ENCODE data around the gene ETS1. TPM values are rescaled to one million over a fixed set of nuclear protein-coding genes. Genes with fewer than 3 reads are reported as not detected.

Gene ETS1
- total RNA-seq, 1 experiment from 2014 or later = 1.1 TPM

- Histone ChIP-seq H3K9me3 (no peaks in the 10 kb centered on the region), H3K4me3 (ENCODE audit: low read depth, low read length) (no peak overlapping the region), H3K27me3 (replicated peaks; ENCODE audit: control insufficient read depth, insufficient read depth, low read length) (no peaks in the 10 kb centered on the region), H3K4me1 (no peaks in the 10 kb centered on the region), H3K36me3 (ENCODE audit: control insufficient read depth, insufficient read depth, low read length) (no peaks in the 10 kb centered on the region)
- peaks cover 23% of the 10 kb centered on the region for H3K27me3 Mint-ChIP-seq (ENCODE audit: insufficient read depth, unreplicated experiment)
- H3K27ac Mint-ChIP-seq (ENCODE audit: unreplicated experiment) = no peak overlapping the region
- no peaks in the 10 kb centered on the region for H3K9me3 Mint-ChIP-seq (ENCODE audit: unreplicated experiment)
- H3K4me1 Mint-ChIP-seq (ENCODE audit: low read depth, unreplicated experiment) = no peaks in the 10 kb centered on the region
- intact Hi-C loops (cut with micrococcal nuclease; ENCODE audit: unreplicated experiment) = no loop called here
- H3K36me3 Mint-ChIP-seq (ENCODE audit: insufficient read depth, unreplicated experiment) = no peaks in the 10 kb centered on the region
- no TSS peak for BruUV-seq (replicated peaks)
- DNase-seq = no peak
- no peak for TF ChIP-seq CTCF (IDR thresholded peaks at IDR 0.05; ENCODE audit: insufficient read depth in 1 of 2, low read depth in 1 of 2, low read length in 1 of 2, severe bottlenecking in 1 of 2, unreplicated experiment in 1 of 2)
- CTCF ChIA-PET = interaction anchor here (0.5 kb wide), 1 partner anchor 75 kb away, joined by 5 read pairs; no protein-coding TSS in a partner anchor
- POLR2A ChIA-PET = no interaction called here
- no peak overlapping the region for H3K4me3 Mint-ChIP-seq (ENCODE audit: unreplicated experiment)
Measured at GRCh38 chr11:128607819-128608218, 20.5 kb upstream of the ETS1 start.

GRCh38 chr11:128604723-128605122 is 17.4 kb upstream of the ETS1 start:
- CTCF ChIA-PET = interaction anchor here (0.6 kb wide), 1 partner anchor 57 kb away, joined by 3 read pairs; no protein-coding TSS in a partner anchor
- Mint-ChIP-seq H3K4me3 (ENCODE audit: unreplicated experiment) (no peak overlapping the region), H3K4me1 (ENCODE audit: low read depth, unreplicated experiment) (no peaks in the 10 kb centered on the region), H3K27ac (ENCODE audit: unreplicated experiment) (no peak overlapping the region), H3K36me3 (ENCODE audit: insufficient read depth, unreplicated experiment) (no peaks in the 10 kb centered on the region), H3K9me3 (ENCODE audit: unreplicated experiment) (no peaks in the 10 kb centered on the region), H3K27me3 (ENCODE audit: insufficient read depth, unreplicated experiment) (peaks cover 30% of the 10 kb centered on the region)
- intact Hi-C loops (cut with micrococcal nuclease; ENCODE audit: unreplicated experiment) = loop anchor here (1.0 to 2.0 kb wide), 2 partner anchors 26 to 227 kb away; no protein-coding TSS in a partner anchor
- Histone ChIP-seq H3K4me3 (ENCODE audit: low read depth, low read length) (no peak overlapping the region), H3K9me3 (no peaks in the 10 kb centered on the region), H3K36me3 (ENCODE audit: control insufficient read depth, insufficient read depth, low read length) (no peaks in the 10 kb centered on the region), H3K27me3 (replicated peaks; ENCODE audit: control insufficient read depth, insufficient read depth, low read length) (no peaks in the 10 kb centered on the region), H3K4me1 (no peaks in the 10 kb centered on the region)
- POLR2A ChIA-PET = no interaction called here
- no peak for TF ChIP-seq CTCF (IDR thresholded peaks at IDR 0.05; ENCODE audit: insufficient read depth in 1 of 2, low read depth in 1 of 2, low read length in 1 of 2, severe bottlenecking in 1 of 2, unreplicated experiment in 1 of 2)
- no TSS peak for BruUV-seq (replicated peaks)
- no peak for DNase-seq

- ChIA-PET POLR2A (no interaction called here), CTCF (interaction anchor here (0.6 kb wide), 1 partner anchor 58 kb away, joined by 3 read pairs; no protein-coding TSS in a partner anchor)
- H3K27me3 ChIP-seq (replicated peaks; ENCODE audit: control insufficient read depth, insufficient read depth, low read length) = no peaks in the 10 kb centered on the region
Measured at GRCh38 chr11:128603752-128604414, 16.5 kb upstream of the ETS1 start.

More at GRCh38 chr11:128603752-128604414, 16.5 kb upstream of the ETS1 start:
- Mint-ChIP-seq H3K27me3 (ENCODE audit: insufficient read depth, unreplicated experiment) (peaks cover 30% of the 10 kb centered on the region), H3K27ac (ENCODE audit: unreplicated experiment) (no peak overlapping the region), H3K36me3 (ENCODE audit: insufficient read depth, unreplicated experiment) (no peaks in the 10 kb centered on the region), H3K4me3 (ENCODE audit: unreplicated experiment) (no peak overlapping the region), H3K9me3 (ENCODE audit: unreplicated experiment) (no peaks in the 10 kb centered on the region), H3K4me1 (ENCODE audit: low read depth, unreplicated experiment) (no peaks in the 10 kb centered on the region)
- BruUV-seq (replicated peaks) = no TSS peak
- DNase-seq = no peak
- no peak for TF ChIP-seq CTCF (IDR thresholded peaks at IDR 0.05; ENCODE audit: insufficient read depth in 1 of 2, low read depth in 1 of 2, low read length in 1 of 2, severe bottlenecking in 1 of 2, unreplicated experiment in 1 of 2)
- H3K4me3 ChIP-seq (ENCODE audit: low read depth, low read length) = no peak overlapping the region
- H3K9me3 ChIP-seq = no peaks in the 10 kb centered on the region
- H3K36me3 ChIP-seq (ENCODE audit: control insufficient read depth, insufficient read depth, low read length) = no peaks in the 10 kb centered on the region
- H3K4me1 ChIP-seq = no peaks in the 10 kb centered on the region
- intact Hi-C loops (cut with micrococcal nuclease; ENCODE audit: unreplicated experiment) = loop anchor here (1.0 to 2.0 kb wide), 2 partner anchors 27 to 227 kb away; no protein-coding TSS in a partner anchor

Measured in Caco-2 (cell line).